ENCODE measurements around the gene UCN2.
A peak's percentile ranks its signal among the peaks of the same experiment; 100 is the strongest.

The UCN2 gene, protein sequence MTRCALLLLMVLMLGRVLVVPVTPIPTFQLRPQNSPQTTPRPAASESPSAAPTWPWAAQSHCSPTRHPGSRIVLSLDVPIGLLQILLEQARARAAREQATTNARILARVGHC

DNA sequence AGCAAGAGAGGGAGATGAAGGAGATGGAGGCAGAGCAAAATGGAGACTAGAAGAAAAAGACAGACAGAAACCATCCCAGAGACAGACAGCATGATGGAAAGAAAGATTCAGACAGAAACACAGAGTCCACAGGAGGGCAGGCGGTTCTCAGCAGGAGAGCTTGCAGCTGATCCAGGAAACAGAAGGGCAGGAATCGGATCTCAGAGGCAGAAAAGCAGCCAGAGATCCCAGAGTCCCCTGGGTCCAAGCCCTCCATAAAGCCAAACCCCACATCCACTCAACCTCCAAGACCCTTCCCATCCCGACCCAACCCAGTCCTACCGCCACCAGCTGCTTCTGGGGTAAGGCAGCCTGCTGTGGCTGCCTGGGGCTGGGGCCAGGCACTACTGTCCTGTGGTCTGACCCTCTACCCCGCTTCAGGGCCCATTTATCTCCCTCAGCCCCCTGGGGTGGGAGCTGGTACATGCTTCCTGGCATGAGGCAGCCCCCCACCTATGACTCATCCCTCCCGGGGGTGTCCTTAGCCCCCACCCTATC, at the start of gene UCN2:
UCN2 (minus strand) TSS at position 400 of the 537 bp plus-strand sequence. CDS start 657 bp downstream, outside the sequence.
- DNase-seq (ENCODE audit: low read depth in 1 of 2, low spot score in 1 of 2) = no peak

- no peak for DNase-seq (ENCODE audit: low read depth in 1 of 2, low spot score in 1 of 2)
Measured at GRCh38 chr3:48612309-48612708, 48.7 kb upstream of the UCN2 start.

- peak; percentile 76 to 88 for DNase-seq (ENCODE audit: low read depth in 1 of 2, low spot score in 1 of 2)
Measured at GRCh38 chr3:48609088-48610005, 45.8 kb upstream of the UCN2 start, which contains the start of gene UQCRC1. Gene UQCRC1, minus strand, starts transcription at chr3:48609646. Its CDS starts 26 bp downstream, at chr3:48609620.

DNA sequence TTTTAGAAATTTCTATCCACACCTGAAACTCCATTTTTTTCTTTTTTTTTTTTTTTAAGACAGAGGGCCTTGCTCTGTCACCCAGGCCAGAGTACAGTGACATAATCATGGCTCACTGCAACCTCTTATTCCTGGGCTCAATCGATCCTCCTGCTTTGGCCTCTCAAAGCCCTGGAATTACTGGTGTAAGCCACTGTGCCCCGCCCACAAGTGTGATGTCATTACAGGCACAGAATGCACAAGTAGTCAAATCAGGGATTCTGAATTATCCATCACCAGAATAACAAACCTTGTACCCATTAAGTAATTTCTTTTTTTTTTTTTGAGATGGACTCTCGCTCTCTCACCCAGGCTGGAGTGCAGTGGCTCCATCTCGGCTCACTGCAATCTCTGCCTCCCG, 43.9 kb upstream of the UCN2 start:
- DNase-seq (ENCODE audit: low read depth in 1 of 2, low spot score in 1 of 2) = no peak

- DNase-seq (ENCODE audit: low read depth in 1 of 2, low spot score in 1 of 2) = no peak
Measured at GRCh38 chr3:48601622-48601994, 38.0 kb upstream of the UCN2 start.

- DNase-seq (ENCODE audit: low read depth in 1 of 2, low spot score in 1 of 2) = no peak
Measured at GRCh38 chr3:48600711-48601621, 37.4 kb upstream of the UCN2 start.

DNA sequence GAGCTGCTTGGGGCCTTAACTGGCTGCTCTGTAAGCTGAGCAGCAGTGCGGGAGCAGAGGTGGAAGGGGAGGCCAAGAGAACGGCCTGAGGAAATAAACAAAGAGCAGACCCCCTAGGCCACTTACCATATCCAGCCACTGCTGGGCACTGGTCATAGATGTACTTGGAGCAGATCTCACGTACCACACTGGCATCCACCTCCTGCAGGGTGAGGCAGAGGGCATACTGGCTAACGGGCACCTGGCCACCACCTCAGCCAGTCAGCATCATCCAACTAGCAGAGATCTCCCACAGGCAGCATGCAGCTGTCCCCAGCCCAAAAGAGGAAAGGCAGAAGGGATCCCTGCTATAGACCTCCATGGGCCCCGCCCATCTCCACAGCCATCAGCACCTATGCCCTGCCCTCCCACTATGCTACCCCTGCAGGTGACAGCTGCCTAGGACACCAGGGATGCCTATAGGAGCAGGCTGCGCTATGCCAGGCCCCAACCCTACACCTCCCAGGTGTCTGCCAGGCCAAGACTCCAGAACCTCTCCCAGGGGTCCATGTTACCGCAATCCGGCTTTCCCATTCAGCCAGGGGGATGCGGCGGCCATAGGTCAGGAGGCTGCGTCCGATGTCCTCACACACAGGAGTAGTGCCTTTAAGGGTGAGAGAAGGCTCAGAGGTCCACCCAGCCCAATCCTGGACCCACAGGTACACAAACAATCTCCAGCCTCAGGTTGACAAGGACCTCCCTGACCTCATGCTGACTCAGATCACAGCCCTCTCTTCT, 36.1 kb upstream of the UCN2 start:
- no peak for DNase-seq (ENCODE audit: low read depth in 1 of 2, low spot score in 1 of 2)

DNA sequence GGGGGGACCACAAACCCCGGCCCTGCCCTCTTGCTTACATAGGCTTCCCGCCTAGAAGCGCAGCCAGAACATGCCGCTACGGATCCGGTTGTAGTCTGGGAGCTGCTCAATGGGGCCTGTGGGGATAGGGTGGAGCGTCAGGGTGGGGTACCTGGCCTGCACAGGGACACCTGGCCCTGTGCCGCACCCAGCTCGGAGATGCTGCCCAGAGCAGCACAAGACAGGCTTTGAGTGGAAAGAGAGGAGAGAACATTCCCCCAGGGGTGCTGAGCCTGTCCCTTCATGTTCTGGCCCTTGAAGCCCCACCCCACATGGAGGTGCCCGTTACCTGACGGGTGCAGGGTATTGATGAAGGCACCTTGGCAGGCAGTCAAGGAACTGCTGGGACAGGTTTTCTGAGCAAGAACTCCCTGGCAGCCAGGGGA, 35.5 kb upstream of the UCN2 start:
- DNase-seq (ENCODE audit: low read depth in 1 of 2, low spot score in 1 of 2) = no peak

DNA sequence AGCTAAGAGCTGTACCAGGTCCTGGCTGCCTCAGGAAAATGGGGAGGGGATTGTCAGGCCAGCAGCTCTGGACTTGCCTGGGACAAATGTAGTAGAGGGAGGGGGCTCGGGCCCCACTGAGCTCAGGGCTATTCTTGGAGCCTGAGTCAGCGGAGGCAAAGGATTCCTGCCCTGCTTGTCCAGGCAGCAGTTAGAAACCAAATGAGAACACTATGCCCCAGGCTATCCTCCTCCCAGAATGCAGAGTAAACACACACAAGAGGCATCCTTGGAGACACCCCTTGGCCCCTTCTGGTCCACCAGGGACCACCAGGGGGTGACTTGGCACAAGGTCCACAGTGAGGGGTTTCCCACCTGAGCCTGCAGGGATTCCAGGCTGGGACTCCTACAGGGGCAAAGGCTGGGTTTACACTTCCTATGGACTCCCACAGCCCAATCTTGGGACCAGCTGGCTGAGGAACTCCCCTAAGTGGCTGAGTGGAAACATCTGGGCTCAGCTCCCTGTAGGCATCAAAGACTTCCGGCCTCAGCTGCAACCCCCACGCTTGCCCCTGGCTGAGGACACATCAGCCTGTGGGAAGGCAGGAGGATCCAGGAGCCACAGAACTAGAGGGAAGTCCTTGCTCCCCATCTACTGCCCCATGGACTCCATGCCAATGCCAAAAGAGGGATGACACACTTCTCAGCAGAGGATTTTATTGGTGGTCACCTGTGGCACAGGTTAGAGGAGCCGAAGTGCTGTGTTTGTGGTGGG, 34.9 kb upstream of the UCN2 start:
- DNase-seq (ENCODE audit: low read depth in 1 of 2, low spot score in 1 of 2) = no peak

DNA sequence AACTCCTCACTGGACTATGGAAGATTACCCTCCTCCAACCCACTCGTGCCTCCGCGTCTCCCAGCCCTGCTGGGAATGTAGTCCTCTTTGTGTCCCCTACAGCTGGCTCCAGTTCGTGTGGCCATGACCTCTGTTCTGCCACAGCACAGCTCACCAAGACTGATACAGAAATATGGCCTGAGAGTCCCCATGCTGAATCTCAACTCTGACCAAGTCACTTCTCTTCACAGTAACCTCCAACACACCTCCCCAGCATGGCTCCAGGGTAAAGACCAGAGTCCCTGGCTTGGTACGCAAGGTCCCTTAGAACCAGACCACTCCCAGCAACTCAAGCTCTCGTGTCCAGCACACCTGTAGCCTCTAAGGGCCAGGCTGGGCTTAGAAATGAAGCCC, 33.8 kb upstream of the UCN2 start:
- DNase-seq (ENCODE audit: low read depth in 1 of 2, low spot score in 1 of 2) = no peak

DNA sequence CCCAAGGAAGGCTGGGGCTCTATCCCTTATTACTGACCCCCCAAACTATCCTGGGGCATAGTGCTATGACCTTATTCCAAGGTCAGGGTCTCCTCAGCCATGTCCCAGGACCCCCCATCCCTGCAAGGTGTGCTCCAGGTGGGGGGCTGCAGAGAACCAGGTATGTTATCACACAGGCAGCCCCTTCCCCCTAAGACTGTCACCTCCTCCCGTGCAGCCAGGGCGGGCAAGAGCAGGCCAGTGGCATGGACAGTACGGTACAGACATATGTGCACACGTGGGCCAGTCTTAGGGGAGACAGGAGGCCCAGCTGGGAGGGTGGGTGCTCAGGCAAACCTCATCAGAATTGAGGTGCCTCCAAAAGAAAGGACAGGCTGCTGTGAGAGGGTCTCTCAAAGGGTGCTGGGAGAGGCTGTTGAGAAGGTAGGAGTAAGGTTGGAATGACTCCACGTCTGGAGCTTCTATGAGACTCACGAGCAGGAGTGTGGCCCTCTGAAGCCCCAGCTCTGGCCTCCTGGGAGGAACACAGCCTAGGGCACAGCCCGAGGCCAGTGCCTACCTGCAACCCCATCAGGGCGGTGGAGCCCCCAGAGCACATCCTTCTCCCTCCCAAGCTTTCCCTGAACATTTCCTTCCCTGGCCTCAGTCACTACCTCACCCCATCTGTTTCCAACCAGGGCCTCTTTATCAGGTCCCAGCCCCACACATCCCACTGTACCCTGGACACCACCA, 33.3 kb upstream of the UCN2 start:
- DNase-seq (ENCODE audit: low read depth in 1 of 2, low spot score in 1 of 2) = no peak

DNA sequence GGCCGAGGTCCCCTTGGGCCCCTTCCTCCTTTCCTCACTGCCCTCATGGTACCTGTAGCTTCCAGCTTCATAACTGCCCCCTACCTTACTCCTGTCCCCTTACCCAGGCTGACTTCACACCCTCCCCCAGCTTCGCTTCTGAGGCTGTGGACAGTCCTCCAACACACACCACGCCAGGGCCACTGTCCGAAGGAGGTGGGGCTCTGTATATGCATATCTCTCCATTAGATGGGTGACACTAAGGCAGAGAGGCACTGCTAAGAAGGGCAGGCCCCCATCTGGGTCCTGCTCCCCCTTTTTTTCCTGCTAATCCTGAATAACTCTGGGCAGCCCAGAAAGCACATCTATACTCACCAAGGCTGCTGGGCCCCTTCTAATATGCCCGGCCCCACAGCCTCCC, 32.6 kb upstream of the UCN2 start:
- DNase-seq (ENCODE audit: low read depth in 1 of 2, low spot score in 1 of 2) = no peak

DNA sequence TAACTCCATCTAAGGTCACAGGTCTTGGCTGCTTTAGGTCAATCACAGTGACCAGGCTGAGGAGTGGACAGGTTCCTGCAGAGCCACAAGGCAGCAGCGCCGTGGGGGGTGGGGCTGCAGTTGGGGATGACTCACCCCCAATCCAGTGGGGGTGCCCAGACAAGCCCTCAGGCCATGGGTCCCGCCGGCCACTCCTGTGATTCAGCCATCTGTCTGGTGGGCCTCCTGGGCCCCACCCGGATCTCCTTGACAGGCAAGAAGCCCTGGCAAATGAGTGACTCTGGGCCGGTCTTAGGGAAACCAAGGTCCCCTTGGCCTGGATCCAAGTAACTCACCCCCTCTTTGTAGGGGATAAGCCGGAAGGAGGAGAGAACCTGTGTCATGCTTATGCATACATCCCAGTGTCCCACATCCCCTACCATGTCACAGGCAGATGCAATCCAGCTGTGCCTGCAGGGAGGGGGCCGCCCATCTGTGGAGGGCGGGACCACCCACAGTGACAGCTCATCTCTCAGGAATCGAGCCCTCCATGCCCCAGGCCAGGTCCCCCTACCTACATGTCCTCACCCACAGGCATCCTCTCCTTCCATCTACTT, 32.0 kb upstream of the UCN2 start:
- no peak for DNase-seq (ENCODE audit: low read depth in 1 of 2, low spot score in 1 of 2)

GRCh38 chr3:48595075-48595525, 31.5 kb upstream of the UCN2 start, which contains the start of gene COL7A1:
Gene COL7A1, minus strand, starts transcription at chr3:48595329. Its CDS starts 170 bp downstream, at chr3:48595159.
- no peak for DNase-seq (ENCODE audit: low read depth in 1 of 2, low spot score in 1 of 2)

DNA sequence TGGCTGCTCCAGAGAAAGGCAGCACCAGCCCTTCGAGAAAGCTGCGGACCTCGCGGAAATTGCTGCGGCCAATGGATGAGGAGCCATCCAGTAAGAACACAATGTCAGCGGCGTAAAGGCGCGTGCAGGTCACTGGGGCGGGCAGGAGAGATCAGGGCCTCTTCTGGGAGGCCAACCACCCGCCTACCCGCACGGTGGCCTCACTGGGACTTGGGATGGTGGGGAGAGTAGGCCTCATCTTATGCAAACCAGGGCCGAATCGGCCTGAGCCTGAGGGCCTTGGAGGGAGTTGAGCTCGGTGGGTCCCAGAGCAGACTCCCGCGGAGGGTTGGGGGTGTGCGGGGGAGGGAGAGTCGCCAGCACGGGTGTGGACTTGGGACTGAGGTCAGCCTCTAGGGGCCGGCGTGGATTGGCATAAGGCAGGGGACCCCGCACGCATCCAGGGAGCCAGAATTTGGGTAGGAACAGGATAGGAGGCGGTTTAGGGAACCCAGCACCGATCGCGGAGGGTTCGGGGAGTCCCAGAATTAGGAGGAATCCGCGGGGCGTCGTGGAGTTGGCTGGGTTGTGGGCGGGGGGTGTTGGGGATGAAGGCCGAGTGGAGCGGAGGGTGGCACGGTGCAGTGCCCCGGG, 31.0 kb upstream of the UCN2 start:
- DNase-seq (ENCODE audit: low read depth in 1 of 2, low spot score in 1 of 2) = no peak

GRCh38 chr3:48593337-48593736, 29.8 kb upstream of the UCN2 start:
- no peak for DNase-seq (ENCODE audit: low read depth in 1 of 2, low spot score in 1 of 2)

DNA sequence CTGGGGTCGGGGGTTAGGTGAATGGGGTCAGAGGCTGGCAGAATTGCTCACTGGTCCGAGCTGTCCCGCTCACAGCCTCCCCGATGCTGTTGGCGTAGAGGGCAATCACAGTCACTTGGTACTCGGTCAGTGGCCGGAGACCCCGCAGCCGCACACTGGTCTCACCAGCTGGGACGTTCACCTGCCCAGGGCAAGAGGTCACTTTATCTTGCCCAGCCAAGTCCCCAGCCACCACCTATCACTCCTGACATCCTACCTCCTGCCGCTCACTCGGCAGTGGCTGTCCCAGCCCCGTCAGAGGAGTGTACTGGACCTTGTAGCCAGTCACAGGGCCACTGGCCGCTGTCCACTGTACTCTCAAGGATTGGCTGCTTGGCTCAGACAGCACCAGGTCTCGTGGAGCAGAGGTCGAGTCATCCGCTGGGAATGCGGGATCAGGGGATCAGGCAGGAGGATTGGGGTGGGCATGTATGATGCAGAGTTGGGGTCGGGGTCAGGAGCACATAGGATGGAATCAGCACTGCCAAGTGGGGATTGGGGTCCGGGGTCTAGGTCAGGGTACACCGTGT, 29.0 kb upstream of the UCN2 start:
- DNase-seq (ENCODE audit: low read depth in 1 of 2, low spot score in 1 of 2) = no peak
